ENCODE results near the gene LAS1L. TPM values are rescaled to one million over a fixed set of nuclear protein-coding genes. Genes with fewer than 3 reads are reported as not detected.
A peak's percentile ranks its signal among the peaks of the same experiment; 100 is the strongest.

The LAS1L gene
- polyA plus RNA-seq (2012; rRNA removed) = 39.0 and 43.6 TPM in 2 replicates
- 37.0 and 37.8 TPM in 2 replicates for polyA plus RNA-seq (2012; cell fraction: cytosol; rRNA removed)
- 71.2 and 82.2 TPM in 2 replicates for polyA plus RNA-seq (2012; cell fraction: nucleus; rRNA removed)

DNA sequence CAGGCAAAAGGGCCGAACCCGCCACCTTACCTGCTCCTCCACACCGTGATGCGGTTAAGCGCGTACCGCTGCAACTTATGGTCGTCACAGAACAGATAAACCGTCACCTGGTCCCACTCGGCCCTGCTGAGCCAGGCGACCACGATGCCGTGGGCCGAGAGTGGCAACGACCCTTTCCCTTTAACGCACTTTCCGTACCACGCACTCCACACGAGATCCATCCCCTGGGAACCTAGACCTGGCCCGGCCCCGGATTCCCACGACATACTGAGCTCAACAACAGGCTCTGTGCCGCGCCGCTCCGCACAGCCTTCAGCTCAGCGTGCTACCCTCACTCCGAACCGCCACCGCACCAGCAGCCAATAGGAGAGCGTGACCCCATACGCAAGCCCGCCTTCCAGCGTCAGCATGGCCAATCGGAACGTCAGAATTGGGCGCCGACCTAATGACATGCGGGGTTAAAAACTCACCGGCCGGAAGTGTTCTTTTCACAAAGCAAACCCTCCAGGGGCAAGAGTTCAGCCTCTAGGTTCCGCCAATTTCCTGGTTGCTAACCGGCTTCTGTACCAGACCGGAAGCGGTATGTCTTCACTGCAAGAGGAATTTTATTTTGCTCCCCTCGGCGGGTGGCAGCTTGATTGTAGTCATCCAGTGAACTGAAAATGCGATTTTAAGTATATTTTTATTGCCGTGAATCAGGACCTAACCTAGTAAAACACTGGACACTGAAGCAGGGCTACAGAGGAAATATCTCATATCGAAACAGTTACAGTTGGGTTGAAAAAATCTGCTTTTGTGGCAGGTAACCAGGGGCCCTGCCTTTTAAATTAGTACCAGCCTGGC is at the start of gene LAS1L:
Gene LAS1L (minus strand): TSS at position 338 of the 843 bp plus-strand sequence. CDS start 72 bp downstream, at position 266.
- Histone ChIP-seq H3K9me3 (no peaks in the 10 kb centered on the region), H3K4me1 (ENCODE audit: control insufficient read depth in 1 of 2, insufficient read depth in 2 of 2, low read depth in 1 of 2, low read length in 1 of 2) (peaks cover 0 to 9% of the 10 kb centered on the region in 2 experiments; a peak in 1 of 4 replicates), H3K79me2 (ENCODE audit: insufficient read depth) (peaks cover 33% of the 10 kb centered on the region), H3K27me3 (ENCODE audit: insufficient read depth) (no peaks in the 10 kb centered on the region), H4K20me1 (ENCODE audit: insufficient read depth) (no peaks in the 10 kb centered on the region), H3K36me3 (replicated peaks in 1 of 2; ENCODE audit: control insufficient read depth in 1 of 2, insufficient read depth in 2 of 2, low read length in 1 of 2) (peaks cover under 1 to 6% of the 10 kb centered on the region in 2 experiments), H3K4me3 (ENCODE audit: low read depth in 2 of 2, low read length in 1 of 2) (peak within 1 kb of the TSS; percentile 60 to 69), H3F3A (replicated peaks; ENCODE audit: insufficient read depth) (no peaks in the 10 kb centered on the region), H3K4me2 (peak within 1 kb of the TSS; percentile 75), H3K27ac (ENCODE audit: low read depth in 2 of 2, low read length in 1 of 2) (peak within 1 kb of the TSS; percentile 41 to 51; a peak in 3 of 4 replicates), H3K9ac (peak within 1 kb of the TSS; percentile 70), H2AFZ (ENCODE audit: low read depth) (peak within 1 kb of the TSS; percentile 91), H3K9me2 (no peaks in the 10 kb centered on the region)
- WGBS (ENCODE audit: low lambda C conversion rate) = 24% methylated on average over 45 of the region's 50 CpGs
- DNase-seq = peak; percentile 88
- ChIA-PET POLR2A (no interaction called here), CTCF (no interaction called here)
- TF ChIP-seq, protein P1, sequence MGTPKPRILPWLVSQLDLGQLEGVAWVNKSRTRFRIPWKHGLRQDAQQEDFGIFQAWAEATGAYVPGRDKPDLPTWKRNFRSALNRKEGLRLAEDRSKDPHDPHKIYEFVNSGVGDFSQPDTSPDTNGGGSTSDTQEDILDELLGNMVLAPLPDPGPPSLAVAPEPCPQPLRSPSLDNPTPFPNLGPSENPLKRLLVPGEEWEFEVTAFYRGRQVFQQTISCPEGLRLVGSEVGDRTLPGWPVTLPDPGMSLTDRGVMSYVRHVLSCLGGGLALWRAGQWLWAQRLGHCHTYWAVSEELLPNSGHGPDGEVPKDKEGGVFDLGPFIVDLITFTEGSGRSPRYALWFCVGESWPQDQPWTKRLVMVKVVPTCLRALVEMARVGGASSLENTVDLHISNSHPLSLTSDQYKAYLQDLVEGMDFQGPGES (IDR thresholded peaks at IDR 0.05; ENCODE audit: low read depth, low read length) = no peak
- peak; percentile 95 for TF ChIP-seq ELF1 (IDR thresholded peaks at IDR 0.05)
- no peak for TF ChIP-seq TEAD4 (IDR thresholded peaks at IDR 0.05; ENCODE audit: borderline replicate concordance, insufficient read depth)
- TF ChIP-seq CHD2 (IDR thresholded peaks at IDR 0.05; ENCODE audit: low read length, partially characterized antibody) = peak; percentile 88
- TF ChIP-seq, protein P2, sequence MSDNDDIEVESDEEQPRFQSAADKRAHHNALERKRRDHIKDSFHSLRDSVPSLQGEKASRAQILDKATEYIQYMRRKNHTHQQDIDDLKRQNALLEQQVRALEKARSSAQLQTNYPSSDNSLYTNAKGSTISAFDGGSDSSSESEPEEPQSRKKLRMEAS (IDR thresholded peaks at IDR 0.05; ENCODE audit: low read depth) = 0 out of 2 replicates have a peak, but pooled peaks have one; percentile 34
- TF ChIP-seq SIN3A (IDR thresholded peaks at IDR 0.05; ENCODE audit: borderline replicate concordance, low read depth, low read length) = 0 out of 2 replicates have a peak, but pooled peaks have one; percentile 47
- TF ChIP-seq POLR2AphosphoS5 (IDR thresholded peaks at IDR 0.05; ENCODE audit: low read depth, low read length) = peak; percentile 13; the same call in 1 of the 2 replicates
- no peak for TF ChIP-seq JUND (IDR thresholded peaks at IDR 0.05)
- no peak for TF ChIP-seq RAD21 (IDR thresholded peaks at IDR 0.05; ENCODE audit: low read length)
- TF ChIP-seq GABPA (IDR thresholded peaks at IDR 0.05; ENCODE audit: low read depth) = peak; percentile 94
- peak; percentile 81 for TF ChIP-seq TAF1 (IDR thresholded peaks at IDR 0.05; ENCODE audit: borderline replicate concordance, low read depth, low read length)
- peak; percentile 86 for TF ChIP-seq MXI1 (IDR thresholded peaks at IDR 0.05; ENCODE audit: low read depth, low read length)
- TF ChIP-seq FOXJ3 (CRISPR knock-in tag; IDR thresholded peaks at IDR 0.05) = no peak

- no peaks in the 10 kb centered on the region for H3K9me2 ChIP-seq
- H3K4me3 ChIP-seq (ENCODE audit: low read depth in 2 of 2, low read length in 1 of 2) = no peak overlapping the region
- H3K27me3 ChIP-seq (ENCODE audit: insufficient read depth) = peaks cover 30% of the 10 kb centered on the region; the same call in 1 of the 2 replicates
- no peaks in the 10 kb centered on the region for H3K9me3 ChIP-seq
- H3K79me2 ChIP-seq (ENCODE audit: insufficient read depth) = no peaks in the 10 kb centered on the region
- H3K27ac ChIP-seq (ENCODE audit: low read depth in 2 of 2, low read length in 1 of 2) = no peak overlapping the region
- WGBS (ENCODE audit: low lambda C conversion rate) = 17% methylated on average over 4 of the region's 4 CpGs
- H3K9ac ChIP-seq = no peak overlapping the region
- ChIA-PET CTCF (interaction anchor here (0.5 to 2.5 kb wide), 11 partner anchors 8 to 1483 kb away, joined by 3 to 10 read pairs (median 3); no protein-coding TSS in a partner anchor), POLR2A (no interaction called here)
- no peak overlapping the region; the same call in 1 of the 2 replicates for H2AFZ ChIP-seq (ENCODE audit: low read depth)
- no peaks in the 10 kb centered on the region for H3F3A ChIP-seq (replicated peaks; ENCODE audit: insufficient read depth)
- no peaks in the 10 kb centered on the region for H3K4me1 ChIP-seq (ENCODE audit: control insufficient read depth in 1 of 2, insufficient read depth in 2 of 2, low read depth in 1 of 2, low read length in 1 of 2)
- TF ChIP-seq RXRA (IDR thresholded peaks at IDR 0.05; ENCODE audit: borderline replicate concordance, low read depth) = no peak
- no peak for TF ChIP-seq YY1 (IDR thresholded peaks at IDR 0.05; ENCODE audit: low read depth)
- no peak for TF ChIP-seq TAF1 (IDR thresholded peaks at IDR 0.05; ENCODE audit: borderline replicate concordance, low read depth, low read length)
- no peak for TF ChIP-seq TCF12 (IDR thresholded peaks at IDR 0.05)
- H4K20me1 ChIP-seq (ENCODE audit: insufficient read depth) = no peaks in the 10 kb centered on the region
- no peak for DNase-seq
- no peaks in the 10 kb centered on the region for H3K36me3 ChIP-seq (replicated peaks in 1 of 2; ENCODE audit: control insufficient read depth in 1 of 2, insufficient read depth in 2 of 2, low read length in 1 of 2)
- H3K4me2 ChIP-seq = peak overlapping the region; percentile 46; the same call in 1 of the 2 replicates
Measured at GRCh38 chrX:65582450-65583082, 48.0 kb upstream of the LAS1L start.
